NCI-H2081 treated with DMSO at 0.1 percent for 48 hours (cell line): ENCODE results near the gene LMO7.
"Not testable (repeated sequence)": the region's sequence is repeated elsewhere in the genome, so short reads cannot be mapped to it uniquely, and the experiment has no call there.

ENCODE experiments used
- DNase-seq: peaks from one replicate; lab custom pipeline; 2025; lab: John Stamatoyannopoulos, UW

LMO7 gene

GRCh38 chr13:75771818-75772217, 135.7 kb downstream of the LMO7 start:
- no peak for DNase-seq

DNA sequence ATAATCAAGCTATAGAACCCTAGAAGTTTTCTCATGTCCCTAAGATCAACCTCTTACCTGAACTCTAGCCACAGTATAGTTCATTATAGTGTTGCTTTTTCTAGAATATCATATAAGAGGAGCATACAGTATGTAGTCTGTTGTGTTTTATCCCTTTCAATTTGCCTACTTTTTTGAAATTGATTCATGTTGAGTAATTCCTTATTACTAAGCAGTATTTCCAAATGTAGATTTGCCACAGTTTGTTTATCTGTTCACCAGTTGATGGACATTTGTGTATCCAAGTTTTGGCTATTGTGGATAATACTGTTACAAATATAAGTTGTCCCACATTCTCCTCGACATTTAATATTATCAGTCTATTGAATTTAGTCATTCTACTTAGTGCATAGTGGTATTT, 138.0 kb downstream of the LMO7 start:
- no peak for DNase-seq

DNA sequence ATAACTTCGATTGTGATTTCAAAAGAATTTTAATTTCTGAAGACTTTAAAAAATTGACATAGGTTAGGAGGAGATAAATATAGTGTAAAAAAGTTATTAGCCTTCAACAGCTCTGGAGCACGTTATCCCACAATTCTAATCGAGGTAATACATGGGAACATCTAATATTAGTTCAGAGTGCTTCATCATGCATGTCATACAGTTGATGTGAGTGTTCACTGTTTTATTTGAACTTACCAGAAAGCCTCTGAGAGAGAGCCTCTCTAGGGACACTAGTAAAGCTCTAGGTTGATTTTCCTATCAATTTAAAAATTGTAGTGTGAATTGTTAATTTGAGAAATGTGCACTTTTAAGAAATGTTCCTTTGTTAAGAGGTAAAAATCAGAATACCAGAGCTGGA, 140.4 kb downstream of the LMO7 start:
- DNase-seq: no peak

DNA sequence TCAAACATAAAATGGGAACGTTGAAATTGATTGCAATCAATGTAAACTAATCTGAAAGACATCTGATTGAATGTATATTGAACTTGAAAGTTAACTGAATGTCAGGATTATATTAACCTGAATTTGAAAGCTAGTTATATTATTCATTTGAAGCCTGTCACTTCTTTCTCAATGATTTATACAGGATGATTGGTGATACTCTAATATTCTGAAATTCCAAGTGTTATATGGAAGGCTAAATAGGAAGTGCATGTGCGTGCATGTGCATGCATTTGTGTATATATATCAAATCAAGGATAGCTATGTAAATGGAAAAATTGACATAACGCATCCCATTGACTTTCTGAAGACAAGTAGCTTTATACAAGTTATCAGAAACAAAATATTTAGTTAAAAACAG, 143.3 kb downstream of the LMO7 start:
- DNase-seq: no peak

GRCh38 chr13:75780103-75780502, 144.0 kb downstream of the LMO7 start:
- DNase-seq: not testable (repeated sequence)

DNA sequence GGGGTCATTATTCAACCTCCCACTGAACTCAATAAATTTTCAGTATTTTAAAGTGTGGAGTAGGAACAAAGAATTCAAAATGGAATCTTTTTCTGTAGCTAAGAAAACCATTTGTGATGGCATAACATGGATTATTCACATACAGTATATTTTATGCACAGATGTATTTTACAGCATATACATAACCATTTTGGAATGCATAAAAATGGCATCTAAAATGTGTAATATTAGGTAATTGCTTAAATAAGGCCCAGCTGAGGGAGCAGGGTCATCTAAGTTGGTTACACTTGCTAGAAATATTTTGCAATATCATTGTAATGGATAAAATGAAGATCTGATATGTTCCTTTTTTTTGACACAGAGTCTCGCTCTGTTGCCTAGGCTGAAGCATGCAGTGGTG, 146.9 kb downstream of the LMO7 start:
- no peak for DNase-seq

DNA sequence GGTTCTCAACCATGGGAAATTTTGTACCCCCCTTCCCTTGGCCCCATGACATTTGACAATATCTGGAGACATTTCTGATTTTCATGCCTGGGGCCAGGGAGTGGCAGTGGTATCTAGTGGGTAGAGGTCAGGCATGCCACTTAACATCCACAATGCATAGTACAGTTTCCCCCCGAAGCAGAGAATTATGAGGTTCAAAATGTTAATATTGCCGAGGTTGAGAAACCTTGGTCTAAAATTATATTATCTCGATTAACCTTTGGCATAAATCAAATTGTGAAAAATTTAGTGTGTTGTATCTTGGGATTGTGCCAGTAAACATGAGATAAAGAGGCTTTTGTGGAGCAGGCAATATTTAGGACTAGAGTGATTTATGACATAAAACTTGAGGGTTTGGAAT, 147.9 kb downstream of the LMO7 start:
- no peak for DNase-seq

GRCh38 chr13:75785130-75785529, 149.0 kb downstream of the LMO7 start:
- DNase-seq: no peak

DNA sequence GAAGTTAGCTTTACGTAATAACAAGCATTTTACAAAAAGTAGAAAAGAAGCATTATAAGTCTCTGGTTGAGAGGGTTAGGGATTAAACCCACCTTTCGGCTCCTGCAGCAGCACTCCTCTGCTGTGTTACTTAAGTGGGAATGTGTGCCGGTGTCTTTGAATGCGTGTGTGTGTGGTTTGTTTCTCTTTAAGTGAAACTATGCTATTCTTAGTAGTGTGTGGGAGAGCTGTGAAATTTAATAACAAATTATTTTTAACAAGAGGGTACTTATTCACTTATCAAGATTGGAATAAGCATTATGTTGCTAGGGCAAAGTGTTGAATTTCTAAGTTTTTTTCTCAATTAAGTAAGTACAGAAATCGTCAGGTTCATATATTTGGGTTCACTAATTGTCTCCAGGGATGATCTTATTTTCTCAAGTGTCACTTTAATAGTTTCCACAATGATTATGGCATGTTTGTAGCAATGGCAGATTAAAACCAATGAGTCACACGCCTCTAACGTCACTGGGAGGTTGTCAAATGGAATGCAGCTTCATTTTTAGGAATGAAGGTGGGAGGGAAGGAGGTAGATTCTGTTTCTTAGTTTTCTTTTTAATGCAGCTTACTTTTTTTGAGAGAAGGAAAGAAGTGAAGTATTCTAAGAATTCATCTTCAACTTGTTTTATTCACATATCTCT, 151.3 kb downstream of the LMO7 start:
- no peak for DNase-seq

DNA sequence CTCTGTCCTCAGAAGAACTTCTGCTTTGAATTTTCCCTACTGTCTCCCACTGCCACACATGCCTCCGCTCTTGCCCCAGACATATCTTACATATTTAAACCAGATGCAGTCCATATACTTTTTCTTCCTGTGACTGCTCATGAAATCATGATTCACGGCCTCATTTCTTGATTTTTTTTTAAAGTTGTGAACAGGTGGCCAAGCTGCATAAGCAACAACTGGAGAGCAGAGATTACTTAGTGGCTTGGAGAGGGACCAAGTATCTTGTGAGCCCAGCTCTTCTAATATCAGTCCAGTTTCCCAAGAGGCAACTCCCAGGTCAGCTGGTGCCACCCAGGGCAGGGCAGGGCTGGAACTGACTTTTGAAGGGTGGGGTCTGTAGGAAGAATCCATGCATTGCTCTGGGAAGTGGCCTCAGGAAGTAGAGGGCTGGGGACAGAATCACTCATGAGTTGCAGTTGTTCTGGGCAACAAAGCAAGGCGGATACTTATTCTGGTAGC, 152.4 kb downstream of the LMO7 start:
- no peak for DNase-seq

DNA sequence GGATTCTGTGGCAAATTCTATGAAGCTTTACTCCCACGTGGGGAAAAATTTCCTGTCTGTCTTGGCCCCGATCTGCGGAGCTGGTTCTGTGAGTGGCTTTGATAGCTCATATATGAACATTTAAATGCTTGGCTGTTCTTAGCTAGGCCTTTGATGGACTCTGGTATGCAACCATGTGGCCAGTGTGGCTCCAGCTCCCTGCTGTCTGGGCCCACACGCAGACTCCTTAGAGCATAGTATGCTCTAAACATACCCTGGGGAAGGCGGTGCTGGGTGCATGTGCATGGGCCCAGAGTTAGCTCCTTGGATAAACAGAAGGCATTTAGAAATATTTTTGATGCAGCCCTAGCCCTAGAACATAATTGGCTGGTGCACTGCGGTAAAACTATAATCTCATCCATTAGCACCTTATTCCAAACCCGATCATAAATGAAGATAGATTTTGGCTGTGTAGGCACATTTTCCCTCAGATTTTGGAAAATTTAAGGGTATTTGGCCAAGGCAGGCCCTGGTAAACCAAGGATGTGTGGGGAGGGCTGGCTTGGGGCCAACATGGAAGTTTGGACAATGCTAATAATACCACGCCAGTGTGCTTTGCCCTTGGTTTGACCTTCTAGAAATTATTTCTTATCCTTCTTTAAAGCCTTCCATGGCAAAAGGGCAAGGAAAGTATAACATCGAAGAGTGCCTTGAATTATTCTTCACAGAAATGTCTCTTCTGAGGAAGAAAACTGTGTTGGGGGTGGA, 153.5 kb downstream of the LMO7 start:
- DNase-seq: no peak

GRCh38 chr13:75790198-75790970, 154.3 kb downstream of the LMO7 start:
- DNase-seq: no peak

GRCh38 chr13:75792526-75793187, 156.5 kb downstream of the LMO7 start:
- DNase-seq: no peak

GRCh38 chr13:75793188-75793567, 157.0 kb downstream of the LMO7 start:
- DNase-seq: not testable (repeated sequence)

GRCh38 chr13:75794663-75795062, 158.5 kb downstream of the LMO7 start:
- no peak for DNase-seq

- DNase-seq: no peak
Observed at GRCh38 chr13:75795274-75795673, 159.1 kb downstream of the LMO7 start.

DNA sequence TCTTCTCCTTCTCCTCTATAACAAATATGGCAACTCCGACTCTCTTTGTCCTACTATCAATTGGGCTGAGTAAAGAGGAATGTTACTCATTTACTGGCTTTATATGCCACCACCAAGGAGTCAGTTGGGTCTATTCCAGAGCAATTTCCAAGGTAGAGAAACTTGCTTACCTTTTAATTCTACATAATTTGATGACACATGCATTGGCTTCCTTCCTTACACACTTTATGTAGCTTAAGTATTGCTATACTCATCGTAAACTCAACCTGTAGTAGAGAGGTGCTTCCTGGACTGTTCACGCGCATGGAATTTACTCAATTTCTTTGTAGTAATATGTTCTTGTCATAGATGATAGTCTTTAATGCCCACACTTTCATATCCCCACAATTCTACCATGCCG, 160.7 kb downstream of the LMO7 start:
- no peak for DNase-seq

- DNase-seq: no peak
Observed at GRCh38 chr13:75797239-75797638, 161.1 kb downstream of the LMO7 start.

GRCh38 chr13:75797719-75798118, 161.6 kb downstream of the LMO7 start:
- no peak for DNase-seq

GRCh38 chr13:75798353-75799255, 162.5 kb downstream of the LMO7 start:
- DNase-seq: no peak

DNA sequence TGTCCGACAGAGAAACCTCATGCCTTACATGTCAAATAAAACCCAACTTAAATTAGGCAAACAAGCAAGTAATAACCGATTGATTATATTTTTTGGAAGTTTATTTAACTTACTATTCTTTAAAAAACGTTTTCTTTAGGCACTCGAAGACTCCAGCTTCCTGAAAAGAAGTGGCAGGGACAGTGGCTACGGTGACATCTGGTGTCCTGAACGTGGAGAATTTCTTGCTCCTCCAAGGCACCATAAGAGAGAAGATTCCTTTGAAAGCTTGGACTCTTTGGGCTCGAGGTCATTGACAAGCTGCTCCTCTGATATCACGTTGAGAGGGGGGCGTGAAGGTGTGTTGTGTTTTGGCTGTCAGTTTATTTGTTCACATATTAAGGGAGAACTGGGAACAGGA, 164.4 kb downstream of the LMO7 start:
- DNase-seq: no peak
